Endothelial cell of umbilical vein (primary cell): ENCODE results near the gene DYRK1A.

Source experiments
- EZH2 ChIP-seq: IDR thresholded peaks from 2 replicates; pipeline ENCODE4 v1.6.1; 2012; ENCODE audit warnings: borderline replicate concordance, low read depth, mild to moderate bottlenecking, moderate library complexity, low read length, inconsistent platforms; ENCODE audit not compliant: severe bottlenecking
- FOS ChIP-seq: IDR thresholded peaks from 2 replicates; pipeline ENCODE4 v1.6.1; 2011; ENCODE audit warnings: mild to moderate bottlenecking, low read length, moderate library complexity, borderline replicate concordance; ENCODE audit not compliant: insufficient read depth
- GATA2 ChIP-seq: IDR thresholded peaks from 2 replicates; pipeline ENCODE4 v1.7.0; 2011; ENCODE audit warnings: low read depth, mild to moderate bottlenecking, moderate library complexity, mixed read lengths, low read length; ENCODE audit not compliant: insufficient read length, insufficient read depth
- MYC ChIP-seq: IDR thresholded peaks from one replicate; pipeline ENCODE4 v1.6.1; 2011; ENCODE audit warnings: mild to moderate bottlenecking, low read depth, low read length
- POLR2A ChIP-seq: IDR thresholded peaks from 2 replicates; pipeline ENCODE4 v1.6.1; 2012; ENCODE audit warnings: low read depth, mild to moderate bottlenecking, control low read depth, low read length
- POLR2AphosphoS5 ChIP-seq: IDR thresholded peaks from 2 replicates; pipeline ENCODE4 v1.6.1; 2012; ENCODE audit warnings: low read depth, mild to moderate bottlenecking, control low read depth, low read length, moderate library complexity; ENCODE audit not compliant: insufficient read depth
- TF ChIP-seq, protein P1 (sequence below), 2 donors: IDR thresholded peaks; 1 replicate in 1 of 2; 2 replicates in 1 of 2; pipeline ENCODE4 v1.5.1; 2011; ENCODE audit warnings: low read length in 2 of 2, mild to moderate bottlenecking in 2 of 2, moderate library complexity in 2 of 2, control low read depth in 1 of 2, inconsistent platforms in 1 of 2, low read depth in 1 of 2; ENCODE audit not compliant: insufficient read depth in 1 of 2; ENCODE audit errors: extremely low read depth in 1 of 2
- TF ChIP-seq, protein P2 (sequence below): IDR thresholded peaks from 2 replicates; pipeline ENCODE4 v1.6.1; 2011; ENCODE audit not compliant: insufficient read depth, insufficient read length

DNA sequence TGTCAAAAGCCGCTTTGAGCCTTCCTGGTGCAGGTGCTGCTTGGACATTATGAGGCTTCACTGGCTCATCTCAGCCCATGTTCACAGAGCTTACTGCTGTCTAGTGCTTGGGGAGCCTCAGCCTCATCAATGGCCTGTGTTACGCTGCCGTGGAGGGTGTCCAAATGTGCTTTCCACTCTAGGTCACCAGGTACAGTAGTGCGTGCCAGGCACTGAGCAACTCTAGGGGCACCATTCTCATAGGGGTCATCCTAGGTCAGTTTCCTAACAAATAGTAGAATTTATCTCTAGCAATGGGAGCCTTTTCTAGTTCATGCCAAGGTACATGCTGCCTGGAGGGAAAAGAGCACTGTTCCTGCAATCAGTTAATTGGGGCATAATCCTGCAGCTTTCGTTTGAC lies 193.8 kb downstream of the DYRK1A start:
- TF ChIP-seq, protein P1, sequence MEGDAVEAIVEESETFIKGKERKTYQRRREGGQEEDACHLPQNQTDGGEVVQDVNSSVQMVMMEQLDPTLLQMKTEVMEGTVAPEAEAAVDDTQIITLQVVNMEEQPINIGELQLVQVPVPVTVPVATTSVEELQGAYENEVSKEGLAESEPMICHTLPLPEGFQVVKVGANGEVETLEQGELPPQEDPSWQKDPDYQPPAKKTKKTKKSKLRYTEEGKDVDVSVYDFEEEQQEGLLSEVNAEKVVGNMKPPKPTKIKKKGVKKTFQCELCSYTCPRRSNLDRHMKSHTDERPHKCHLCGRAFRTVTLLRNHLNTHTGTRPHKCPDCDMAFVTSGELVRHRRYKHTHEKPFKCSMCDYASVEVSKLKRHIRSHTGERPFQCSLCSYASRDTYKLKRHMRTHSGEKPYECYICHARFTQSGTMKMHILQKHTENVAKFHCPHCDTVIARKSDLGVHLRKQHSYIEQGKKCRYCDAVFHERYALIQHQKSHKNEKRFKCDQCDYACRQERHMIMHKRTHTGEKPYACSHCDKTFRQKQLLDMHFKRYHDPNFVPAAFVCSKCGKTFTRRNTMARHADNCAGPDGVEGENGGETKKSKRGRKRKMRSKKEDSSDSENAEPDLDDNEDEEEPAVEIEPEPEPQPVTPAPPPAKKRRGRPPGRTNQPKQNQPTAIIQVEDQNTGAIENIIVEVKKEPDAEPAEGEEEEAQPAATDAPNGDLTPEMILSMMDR (IDR thresholded peaks at IDR 0.05; ENCODE audit: extremely low read depth in 1 of 2, insufficient read depth in 1 of 2, low read depth in 1 of 2, low read length in 2 of 2): no peak
- TF ChIP-seq MYC (no peak), EZH2 (no peak), FOS (no peak), POLR2AphosphoS5 (no peak), POLR2A (no peak), GATA2 (no peak)
- TF ChIP-seq, protein P2, sequence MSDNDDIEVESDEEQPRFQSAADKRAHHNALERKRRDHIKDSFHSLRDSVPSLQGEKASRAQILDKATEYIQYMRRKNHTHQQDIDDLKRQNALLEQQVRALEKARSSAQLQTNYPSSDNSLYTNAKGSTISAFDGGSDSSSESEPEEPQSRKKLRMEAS: no peak
